Testis (tissue), 3 donors: ENCODE data around the gene CLASRP. TPM values are rescaled to one million over a fixed set of nuclear protein-coding genes. Genes with fewer than 3 reads are reported as not detected.
"Not testable (repeated sequence)": the region's sequence is repeated elsewhere in the genome, so short reads cannot be mapped to it uniquely, and the experiment has no call there.

Source experiments
- DNase-seq: peaks from one replicate; pipeline ENCODE4 v3.0.0-alpha.2; 2019
- H3K27ac ChIP-seq, 2 donors: fragments of 200-600 bp; sonication (generic); one replicate each; pipeline ENCODE4 v1.5.1; 2019
- H3K27me3 ChIP-seq: fragments of 200-600 bp; sonication (generic); one replicate; pipeline ENCODE4 v1.5.1; 2019
- H3K36me3 ChIP-seq: fragments of 200-600 bp; sonication (generic); one replicate; pipeline ENCODE4 v1.5.1; 2017; ENCODE audit warnings: low read depth; ENCODE audit errors: missing control alignments
- H3K4me1 ChIP-seq: fragments of 200-600 bp; sonication (generic); one replicate; pipeline ENCODE4 v1.5.1; 2019
- H3K4me3 ChIP-seq, 2 donors: fragments of 200-600 bp; sonication (generic); one replicate each; pipeline ENCODE4 v1.5.1; 2017 to 2019
- H3K9me3 ChIP-seq: fragments of 200-600 bp; sonication (generic); one replicate; pipeline ENCODE4 v1.5.1; 2017
- CTCF ChIP-seq, 3 experiments: fragments of 450-650 bp in 2 of 3; fragments of 200-600 bp in 1 of 3; sonication (generic) in 1 of 3; IDR thresholded peaks; one replicate each; pipeline ENCODE4 v1.5.1; 2016 to 2019; ENCODE audit warnings: antibody characterized with exemption in 3 of 3, mild to moderate bottlenecking in 2 of 3, moderate library complexity in 1 of 3
- POLR2A ChIP-seq: fragments of 450-650 bp; IDR thresholded peaks from one replicate; pipeline ENCODE4 v1.6.1; 2017; ENCODE audit warnings: antibody characterized with exemption, mild to moderate bottlenecking, moderate library complexity
- WGBS, 2 donors: methylation state at CpG; one replicate each; pipeline ENCODE4 v1.1.5; 2018; 5-methylcytosine and 5-hydroxymethylcytosine counted together
- intact Hi-C: fragments of 100-400 bp; cut with DNase I; formaldehyde crosslinking; loops from one replicate; pipeline ENCODE4 v1.15.1; 2023; ENCODE audit warnings: low total_unique reads
- polyA plus RNA-seq: library from polyadenylated mRNA; stranded (reverse); fragments of 350-450 nt; fragmentation: Illumina TruSeq; extraction: RNeasy Lipid Tissue Mini Kit (QIAGEN cat#74804); gene quantifications from one replicate; pipeline ENCODE4 v1.2.3, GENCODE V29; 2014; ENCODE audit warnings: low read depth, low replicate concordance; ENCODE audit not compliant: insufficient read depth
- total RNA-seq, 2 donors: library from RNA; depleted of rRNA; stranded (reverse); fragments of >200 nt; gene quantifications; one replicate each; pipeline ENCODE4 v1.2.3, GENCODE V29; 2016

The CLASRP gene
- total and polyA plus RNA-seq, 3 donors from 2014 or later: 76.1 to 132 (median 113) TPM

GRCh38 chr19:45115809-45116615 lies 77.2 kb downstream of the CLASRP start:
- Histone ChIP-seq H3K27ac (no peak overlapping the region), H3K9me3 (no peaks in the 10 kb centered on the region), H3K36me3 (no peaks in the 10 kb centered on the region), H3K27me3 (no peaks in the 10 kb centered on the region), H3K4me1 (no peaks in the 10 kb centered on the region), H3K4me3 (no peak overlapping the region)
- no peak for DNase-seq
- no peak for TF ChIP-seq CTCF (IDR thresholded peaks at IDR 0.05)
- TF ChIP-seq POLR2A: no peak
- 92 to 93% methylated on average over 12 to 21 of the region's 21 CpGs for WGBS, 2 donors
- intact Hi-C loops: no loop called here

GRCh38 chr19:45117167-45117594 lies 78.3 kb downstream of the CLASRP start:
- H3K27me3 ChIP-seq: no peaks in the 10 kb centered on the region
- no peaks in the 10 kb centered on the region for H3K9me3 ChIP-seq
- no peaks in the 10 kb centered on the region for H3K4me1 ChIP-seq
- H3K4me3 ChIP-seq: no peak overlapping the region
- 76 to 87% methylated on average over 15 to 16 of the region's 16 CpGs for whole genome bisulfite sequencing, 2 donors
- no peaks in the 10 kb centered on the region for H3K36me3 ChIP-seq
- TF ChIP-seq POLR2A (no peak), CTCF (IDR thresholded peaks at IDR 0.05) (no peak)
- no peak for DNase-seq
- intact Hi-C loops: no loop called here
- H3K27ac ChIP-seq: no peak overlapping the region

- H3K4me1 ChIP-seq: no peaks in the 10 kb centered on the region
- TF ChIP-seq POLR2A (no peak), CTCF (IDR thresholded peaks at IDR 0.05) (no peak)
- no peak for DNase-seq
These were observed 78.8 kb downstream of the CLASRP start for GRCh38 chr19:45117671-45118070.

GRCh38 chr19:45118106-45118505 lies 79.3 kb downstream of the CLASRP start:
- no peaks in the 10 kb centered on the region for H3K36me3 ChIP-seq
- TF ChIP-seq CTCF (IDR thresholded peaks at IDR 0.05): no peak
- TF ChIP-seq POLR2A: no peak
- WGBS, 2 donors: 40 to 46% methylated on average over 1 to 5 of the region's 5 CpGs
- no peak overlapping the region for H3K27ac ChIP-seq
- intact Hi-C loops: no loop called here
- no peak overlapping the region for H3K4me3 ChIP-seq
- H3K9me3 ChIP-seq: no peaks in the 10 kb centered on the region
- DNase-seq: no peak
- H3K4me1 ChIP-seq: no peaks in the 10 kb centered on the region
- no peaks in the 10 kb centered on the region for H3K27me3 ChIP-seq

More at GRCh38 chr19:45117671-45118070, 78.8 kb downstream of the CLASRP start:
- WGBS, 2 donors: 53 to 60% methylated on average over 1 to 12 of the region's 12 CpGs
- H3K9me3 ChIP-seq: no peaks in the 10 kb centered on the region
- H3K4me3 ChIP-seq: no peak overlapping the region
- no peak overlapping the region for H3K27ac ChIP-seq
- H3K36me3 ChIP-seq: no peaks in the 10 kb centered on the region
- H3K27me3 ChIP-seq: no peaks in the 10 kb centered on the region
- intact Hi-C loops: no loop called here

- WGBS, 2 donors: 69 to 70% methylated on average over 15 to 18 of the region's 18 CpGs
- intact Hi-C loops, H3K36me3 ChIP-seq, H3K27me3 ChIP-seq, H3K4me1 ChIP-seq, H3K27ac ChIP-seq, DNase-seq, H3K9me3 ChIP-seq, H3K4me3 ChIP-seq: not testable (repeated sequence)
These were observed 79.9 kb downstream of the CLASRP start for GRCh38 chr19:45118591-45119355.
